Heart left ventricle (tissue), 13 donors: Measurements from ENCODE around the gene IRAG1.

Source experiments
- CTCF ChIP-seq, 12 donors: fragments of 200-600 bp; sonication (generic) in 4 of 12; IDR thresholded peaks; one replicate each; pipeline versions ENCODE4 v1.5.0 to v1.8.0; 2018 to 2022; ENCODE audit warnings: antibody characterized with exemption in 12 of 12, mild to moderate bottlenecking in 5 of 12
- POLR2A ChIP-seq, 2 donors: fragments of 450-650 bp; IDR thresholded peaks; one replicate each; pipeline ENCODE4 v1.6.1; 2017; ENCODE audit warnings: antibody characterized with exemption in 2 of 2, mild to moderate bottlenecking in 2 of 2, moderate library complexity in 2 of 2
- donor health status: ischemic (EF 13 %, LVEDD 7.1; RV severe dilation, severe dysfunction).
- donor health status: DM: no; HTN: yes; CAD: no.
- donor health status: DM: no; HTN: no; CAD: no.
- donor health status: ischemic (EF 25% LVEDD 6.9; RV normal size, moderate dysfunction).
- donor health status: ischemic (EF 25% LVEDD 5.7; RV mildly dilated, moderate dysfunction).
- donor health status: ischemic (EF 35%, LVEDD 5.7; RV mildly dilated, moderate dysfunction).
- donor health status: nonischemic (EF 11% LVEDD 7.7; RV severe dilation, severe dysfunction).
- donor health status: DM: yes; HTN: yes; CAD: no.
- donor health status: PGD.
- donor health status: ischemic (EF 29% LVEDD 5.4; RV normal size, mild dysfunction).
- donor health status: nonischemic (EF 23%, LVEDD 6.1; RV moderate dilation, normal function).

GRCh38 chr11:10730151-10730550, 36.6 kb upstream of the IRAG1 start:
- TF ChIP-seq CTCF (IDR thresholded peaks at IDR 0.05) (no peak), POLR2A (IDR thresholded peaks at IDR 0.05) (no peak)
